Activated T-helper 9 cell treated with anti-CD3 and anti-CD28 coated beads, Interleukin-2, amount 50 U/mL, for 16 hours (primary cell): ENCODE results near the gene ADGRF1.
"Not testable (repeated sequence)": the region's sequence is repeated elsewhere in the genome, so short reads cannot be mapped to it uniquely, and the experiment has no call there.

Experiments used
- DNase-seq: peaks from one replicate; pipeline ENCODE4 v3.0.0-alpha.2; 2020; ENCODE audit warnings: low read depth

ADGRF1 gene

DNA sequence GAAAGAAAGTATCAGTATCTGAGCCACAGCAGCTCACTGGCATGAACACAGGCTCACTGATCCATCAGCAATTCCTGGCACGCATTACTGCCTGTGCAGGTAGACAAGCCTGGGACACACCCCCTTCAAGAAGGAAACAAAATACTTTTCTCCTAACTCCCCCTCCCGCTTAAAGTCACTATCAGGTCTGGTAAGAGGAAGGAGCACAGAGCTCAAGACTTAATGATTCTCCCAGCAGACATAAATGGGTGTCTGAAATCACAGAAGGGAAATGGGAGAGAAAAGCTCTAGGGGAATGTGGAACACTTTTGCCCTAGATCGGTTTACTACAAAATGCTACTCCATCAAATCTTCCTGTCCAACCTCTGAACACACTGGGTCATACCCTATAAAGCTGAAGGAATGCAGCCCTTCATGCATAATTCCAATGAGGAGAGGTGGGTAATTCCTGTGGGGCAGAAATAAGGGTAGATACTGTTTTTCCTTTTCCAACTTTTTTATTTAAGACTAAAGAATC lies at the start of gene ADGRF1:
ADGRF1 (minus strand) TSS at position 58 of the 517 bp plus-strand sequence. CDS start 13,271 bp downstream, outside the sequence.
- DNase-seq = no peak

DNA sequence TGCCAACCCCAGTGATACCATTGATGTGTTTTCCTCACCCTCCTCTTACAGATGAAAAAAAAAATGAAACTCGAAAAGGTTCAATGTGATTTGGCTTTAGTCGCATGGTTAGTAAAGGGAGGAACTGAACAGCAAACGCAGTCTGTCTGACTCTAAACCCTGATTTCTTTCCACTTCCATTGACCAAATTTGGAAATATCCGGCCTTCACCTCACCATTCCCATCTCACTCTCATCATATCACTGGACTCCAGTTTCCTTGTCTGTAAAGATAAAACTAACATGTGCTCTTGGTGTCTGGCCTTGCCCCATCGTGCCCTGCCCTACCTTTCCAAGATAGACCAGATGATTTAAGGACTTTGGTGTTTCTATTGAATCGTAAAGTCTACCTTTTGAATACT lies 48.7 kb upstream of the ADGRF1 start:
- DNase-seq = no peak

DNA sequence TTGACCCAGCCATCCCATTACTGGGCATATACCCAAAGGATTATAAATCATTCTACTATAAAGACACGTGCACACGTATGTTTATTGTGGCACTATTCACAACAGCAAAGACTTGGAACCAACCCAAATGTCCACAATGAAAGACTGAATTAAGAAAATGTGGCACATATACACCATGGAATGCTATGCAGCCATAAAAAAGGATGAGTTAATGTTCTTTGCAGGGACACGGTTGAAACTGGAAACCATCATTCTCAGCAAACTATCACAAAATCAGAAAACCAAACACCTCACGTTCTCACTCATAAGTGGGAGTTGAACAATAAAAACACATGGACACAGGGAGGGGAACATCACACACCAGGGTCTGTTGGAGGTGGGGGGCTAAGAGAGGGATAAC lies 47.3 kb upstream of the ADGRF1 start:
- DNase-seq = not testable (repeated sequence)

DNA sequence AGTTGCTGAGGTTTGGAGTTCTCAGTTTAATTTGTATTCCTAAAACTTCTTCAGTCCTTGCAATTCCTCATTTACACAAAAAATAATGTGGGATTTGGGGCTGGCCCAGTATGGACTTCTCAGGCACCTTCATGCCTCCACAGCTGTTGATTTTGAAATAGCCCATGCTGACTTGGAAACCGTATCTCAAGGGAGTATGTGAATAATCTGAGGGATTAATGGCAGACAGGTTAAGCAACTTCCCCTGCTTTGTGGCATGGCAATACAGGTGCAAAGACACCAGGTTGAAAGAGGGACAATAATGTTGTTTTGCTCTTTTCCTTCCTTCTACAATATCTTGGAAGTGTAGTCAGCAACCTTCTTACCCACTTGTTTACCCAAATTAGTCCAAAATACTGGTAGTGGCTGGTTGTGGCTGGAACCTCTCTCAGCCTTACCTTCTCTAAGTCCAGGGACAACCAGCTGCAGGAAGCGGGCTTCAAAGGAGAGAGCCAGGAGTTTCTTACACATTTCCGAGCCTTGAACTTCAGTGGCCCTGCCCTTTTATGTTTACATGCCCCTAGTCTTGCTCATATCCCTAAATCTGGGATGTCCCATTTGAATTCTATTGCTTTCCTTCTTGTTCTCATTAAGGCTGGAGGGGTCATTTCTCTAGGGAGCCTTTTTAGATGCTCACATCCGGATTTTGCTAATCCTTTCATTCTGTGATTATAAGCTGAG lies 44.1 kb upstream of the ADGRF1 start:
- no peak for DNase-seq

DNA sequence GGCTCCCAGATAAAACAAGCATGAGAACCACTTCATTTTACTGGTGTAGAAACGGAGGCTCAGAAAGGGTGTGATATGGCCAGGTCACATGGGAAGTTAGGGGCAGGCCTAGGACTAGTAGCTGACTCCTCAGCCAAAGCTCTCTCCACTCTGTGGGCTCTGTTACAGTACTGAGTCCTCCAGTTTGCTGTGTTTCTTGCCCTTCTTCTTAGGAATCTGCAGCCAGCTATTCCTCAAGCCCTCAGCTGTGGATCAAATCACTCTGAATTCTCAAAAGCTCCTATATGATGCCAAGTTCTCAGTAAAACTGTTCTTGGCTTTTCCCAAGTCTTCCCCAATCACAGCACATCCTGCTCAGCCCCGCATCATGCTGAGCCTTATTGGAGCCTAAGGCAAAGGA lies 42.5 kb upstream of the ADGRF1 start:
- no peak for DNase-seq

DNA sequence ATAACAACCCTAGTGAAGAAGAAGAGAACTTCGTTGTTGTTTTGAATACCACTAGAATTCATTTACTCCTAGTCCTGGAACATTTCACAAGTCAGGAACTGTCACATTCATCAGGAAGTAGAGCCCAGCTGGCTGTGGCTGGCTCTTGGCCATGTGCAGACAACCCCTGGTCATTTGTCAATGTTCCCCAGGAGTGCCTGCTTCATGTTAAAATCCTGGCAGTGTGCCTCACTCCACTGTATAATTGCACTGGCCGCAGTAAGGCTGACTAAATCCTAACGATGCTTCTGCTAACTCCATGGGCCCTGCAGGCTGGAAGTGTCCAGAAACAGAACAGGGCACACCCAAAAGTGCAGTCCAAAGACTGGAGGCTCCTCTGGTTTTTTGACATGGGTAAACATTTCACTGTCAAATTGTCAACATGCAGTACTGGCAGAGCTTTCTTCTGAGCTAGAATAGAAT lies 41.5 kb upstream of the ADGRF1 start:
- no peak for DNase-seq

DNA sequence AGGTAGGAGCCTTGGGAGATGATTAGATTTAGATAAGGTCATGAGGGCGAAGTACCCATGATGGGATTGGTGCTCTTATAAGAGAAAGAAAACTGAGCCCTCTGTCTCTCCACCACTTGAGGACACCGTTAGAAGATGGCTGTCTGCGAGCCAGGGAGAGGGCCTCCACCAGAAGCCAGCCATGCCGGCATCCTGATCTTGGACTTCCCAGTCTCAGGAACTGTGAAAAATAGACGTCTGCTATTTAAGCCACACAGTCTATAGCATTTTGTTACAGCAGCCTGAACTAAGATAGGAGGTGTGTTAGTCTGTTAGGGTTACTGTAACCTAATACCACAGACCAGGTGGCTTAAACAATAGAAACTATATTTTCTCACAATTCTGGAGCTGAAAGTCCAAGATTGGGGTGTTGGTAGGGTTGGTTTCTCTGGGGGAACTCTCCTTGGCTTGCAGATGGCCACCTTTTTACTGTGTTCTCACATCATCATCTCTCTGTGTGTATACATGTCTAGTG lies 38.0 kb upstream of the ADGRF1 start:
- no peak for DNase-seq

DNA sequence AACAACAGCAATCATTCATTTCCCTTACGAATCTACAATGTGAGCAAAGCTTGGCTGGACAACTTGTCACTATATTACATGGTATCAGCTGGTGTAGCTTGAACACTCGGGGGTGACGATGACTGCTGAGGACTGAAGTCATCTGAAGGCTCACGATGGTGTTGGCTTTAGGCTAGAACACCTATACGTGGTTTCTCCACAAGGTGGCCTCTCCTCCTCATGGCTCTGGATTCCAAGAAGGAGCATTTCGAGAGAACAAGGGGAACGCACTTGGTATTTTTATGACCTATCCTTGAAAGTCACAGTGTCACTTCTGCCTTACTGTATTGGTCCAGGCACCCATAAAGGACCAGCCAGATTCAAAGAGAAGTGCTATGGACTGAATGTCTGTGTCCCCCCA lies 37.5 kb upstream of the ADGRF1 start:
- no peak for DNase-seq

DNA sequence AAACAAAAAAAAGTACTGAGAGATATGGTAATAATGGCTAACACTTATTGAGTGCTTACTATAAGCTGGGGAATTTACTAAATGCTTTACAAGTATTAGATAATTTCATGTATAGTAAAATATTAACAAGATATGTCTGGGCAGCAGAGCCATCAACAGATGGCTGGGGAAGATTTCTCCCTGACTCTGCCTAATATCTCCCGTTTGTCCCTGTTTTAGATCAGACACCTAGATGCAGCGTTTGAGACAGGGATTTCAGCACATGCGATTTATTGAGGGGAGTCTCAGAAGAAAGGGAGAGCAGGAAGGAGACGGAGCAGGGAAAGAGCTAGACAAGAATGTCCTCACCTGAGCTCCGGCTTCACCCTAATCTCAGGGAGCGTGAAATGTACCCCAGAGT lies 36.9 kb upstream of the ADGRF1 start:
- no peak for DNase-seq

DNA sequence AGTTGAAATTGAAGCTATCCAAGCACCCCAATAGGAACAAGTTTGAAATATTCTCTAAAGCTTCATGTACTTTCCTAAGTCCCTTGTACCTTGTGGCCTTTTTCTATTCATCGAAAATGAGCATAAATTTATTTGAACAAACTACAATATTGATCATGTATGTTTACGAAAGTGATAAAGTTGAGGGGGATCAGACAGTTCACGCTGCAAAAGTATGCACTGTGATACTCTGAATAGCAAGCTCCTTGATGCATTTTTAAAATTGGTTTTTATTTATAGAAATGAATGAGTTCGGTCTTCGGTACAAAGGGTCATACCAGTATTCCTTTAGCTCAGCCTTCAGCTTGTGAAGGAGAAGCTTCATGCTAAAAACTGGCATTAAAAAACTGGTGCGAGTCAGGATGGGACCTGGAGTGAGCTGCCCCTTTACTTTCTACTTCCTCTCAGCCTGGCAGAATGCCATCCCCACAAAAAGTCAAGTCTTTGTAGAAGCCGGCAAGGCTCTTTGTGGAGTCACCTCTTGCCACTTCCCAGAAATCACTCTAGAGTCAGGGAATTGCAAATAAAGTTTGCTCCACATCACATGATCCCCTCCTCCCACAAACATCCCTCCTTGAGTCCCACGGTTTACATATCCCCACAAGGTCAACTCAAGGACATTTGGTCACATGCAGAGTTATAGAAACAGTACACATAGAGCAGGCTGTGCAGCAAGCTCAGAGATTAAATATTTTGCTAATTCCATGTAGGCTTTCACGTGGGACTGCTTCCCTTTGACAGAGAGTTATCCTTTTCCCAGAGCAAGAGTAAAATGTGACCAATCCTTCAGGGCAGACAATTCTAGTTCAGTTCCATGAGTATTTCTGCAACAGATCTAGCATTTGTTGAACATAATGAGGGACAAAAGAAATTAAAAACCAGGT lies 34.6 kb upstream of the ADGRF1 start:
- DNase-seq = no peak

DNA sequence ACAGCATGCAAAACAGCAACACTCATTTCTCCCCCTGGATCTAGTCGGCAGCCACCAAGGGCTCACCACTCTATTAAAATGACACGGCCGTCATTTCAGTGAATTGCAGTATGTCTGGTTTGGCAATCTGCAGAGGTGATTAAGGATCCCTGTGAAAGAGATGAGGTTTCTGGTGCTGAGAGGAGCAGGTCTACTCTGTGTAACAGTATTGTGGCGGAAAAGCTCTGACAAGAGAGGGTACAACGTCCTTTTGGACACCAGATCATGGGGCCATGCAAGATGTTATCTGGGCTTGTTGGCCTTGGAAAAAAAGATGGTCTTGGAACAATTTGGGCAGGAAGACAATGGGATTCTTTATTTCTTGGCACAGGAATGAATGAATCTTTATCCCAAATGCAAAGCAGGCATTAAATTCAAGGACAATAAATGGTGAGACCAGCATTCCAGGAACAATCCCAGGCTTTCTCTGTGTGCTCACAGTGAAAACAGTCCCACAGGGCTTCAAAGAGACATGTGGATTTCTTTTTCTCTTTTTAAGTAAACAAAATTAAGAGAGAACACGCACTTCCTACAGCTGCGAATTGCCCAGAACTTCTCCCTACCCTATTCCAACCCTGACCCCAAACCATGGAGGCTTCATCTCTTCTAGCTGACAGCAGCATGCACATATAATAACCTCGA lies 33.7 kb upstream of the ADGRF1 start:
- no peak for DNase-seq

DNA sequence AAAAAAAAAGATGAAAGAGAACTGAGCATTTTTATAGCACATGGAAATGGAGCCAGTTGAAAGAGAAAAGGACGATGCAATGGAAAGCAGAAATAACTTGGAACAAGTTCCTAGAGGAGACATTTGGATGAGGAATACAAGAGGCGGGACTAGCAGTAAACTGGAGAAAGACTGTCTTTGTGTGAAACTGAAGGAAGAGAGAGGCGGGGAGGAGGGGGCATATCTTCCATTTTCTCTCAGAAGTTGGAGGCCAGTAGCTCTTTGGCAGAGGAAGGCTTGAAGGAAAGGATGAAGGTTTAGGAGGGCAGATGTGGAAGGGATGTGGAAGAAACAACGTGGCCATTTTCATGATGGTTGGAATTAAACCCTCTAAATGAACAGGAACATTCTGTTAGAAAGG lies 33.0 kb upstream of the ADGRF1 start:
- no peak for DNase-seq

DNA sequence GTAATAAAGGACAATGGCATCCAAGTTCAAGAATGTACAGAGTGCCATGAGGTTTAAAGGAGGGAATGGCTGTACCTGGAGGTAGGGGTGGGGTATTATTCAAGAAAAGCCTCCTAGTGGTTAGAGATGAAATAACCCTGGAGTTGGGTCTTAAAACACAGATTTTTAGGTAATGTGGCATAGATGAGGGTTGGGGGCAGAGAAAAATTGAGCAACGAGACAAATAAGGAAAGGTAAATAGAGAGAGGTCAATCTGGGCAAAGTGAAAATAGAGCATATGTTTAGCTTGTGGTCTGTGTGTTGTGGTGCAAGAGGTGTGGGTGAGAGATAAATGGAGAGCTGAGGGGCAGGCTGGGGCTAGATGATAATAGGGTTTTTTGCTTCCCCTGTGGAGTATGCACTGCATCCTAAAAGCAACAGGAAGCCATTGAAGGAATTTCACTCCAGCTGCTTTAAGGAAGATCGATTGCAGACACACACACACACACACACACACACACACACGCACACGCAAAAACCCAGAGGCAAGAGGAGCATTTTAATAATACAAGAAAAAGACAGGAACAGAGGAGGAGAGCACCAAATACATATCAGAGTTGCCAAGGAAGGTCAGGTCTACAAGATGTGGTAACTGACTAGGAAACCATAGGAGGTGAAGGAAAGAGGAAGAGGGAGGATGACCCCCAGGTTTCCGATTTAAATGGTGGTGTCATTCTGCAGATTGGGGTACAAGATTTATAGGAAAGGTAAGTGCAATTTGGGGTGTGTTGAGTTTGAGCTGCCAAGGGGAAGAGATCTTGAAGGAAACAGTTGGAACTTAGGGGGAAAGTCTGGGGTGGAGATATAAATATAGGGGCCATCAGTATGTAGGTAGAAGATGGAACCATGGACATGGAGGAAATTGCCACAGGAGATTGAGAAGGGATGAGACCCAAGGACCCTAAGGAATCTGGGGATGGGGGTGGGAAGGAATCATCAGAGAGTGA lies 31.3 kb upstream of the ADGRF1 start:
- DNase-seq = no peak

DNA sequence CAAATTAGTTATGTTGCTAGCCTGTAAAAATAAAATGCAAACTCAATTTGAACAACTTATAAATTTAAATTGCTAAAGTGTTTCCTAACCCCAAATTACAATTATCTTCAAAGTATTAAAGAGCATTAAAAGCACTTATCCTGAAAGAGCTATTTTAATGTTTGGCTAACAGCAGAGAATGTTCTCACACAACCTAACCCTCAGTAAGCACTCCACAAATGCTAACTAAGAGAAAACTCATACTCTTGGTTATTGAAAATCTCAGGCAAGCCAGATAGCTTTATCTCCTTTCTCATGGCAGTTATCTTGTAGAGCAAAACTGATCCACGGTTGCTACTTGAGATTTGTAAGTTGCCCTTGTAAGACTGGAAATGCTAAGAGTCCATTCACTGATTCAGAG lies 30.5 kb upstream of the ADGRF1 start:
- DNase-seq = no peak

DNA sequence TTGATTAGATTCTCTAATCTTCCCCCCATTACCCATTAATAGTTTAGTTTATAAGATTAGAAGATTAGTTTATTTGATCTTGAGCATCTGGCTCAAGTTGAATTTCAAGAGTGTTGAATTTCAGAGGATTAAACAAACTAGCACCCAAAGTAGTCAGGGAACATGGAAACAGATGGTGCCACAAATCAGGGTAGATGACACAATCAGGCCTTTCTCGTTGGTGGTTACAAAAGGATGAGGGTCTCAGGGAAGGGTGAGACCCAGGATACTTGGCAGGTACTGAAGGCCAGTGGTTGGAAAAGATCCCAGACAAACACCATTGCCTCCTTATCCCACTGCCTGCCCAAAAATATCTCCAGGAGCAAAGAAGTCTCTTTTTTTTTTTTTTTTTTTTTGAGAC lies 29.5 kb upstream of the ADGRF1 start:
- no peak for DNase-seq

DNA sequence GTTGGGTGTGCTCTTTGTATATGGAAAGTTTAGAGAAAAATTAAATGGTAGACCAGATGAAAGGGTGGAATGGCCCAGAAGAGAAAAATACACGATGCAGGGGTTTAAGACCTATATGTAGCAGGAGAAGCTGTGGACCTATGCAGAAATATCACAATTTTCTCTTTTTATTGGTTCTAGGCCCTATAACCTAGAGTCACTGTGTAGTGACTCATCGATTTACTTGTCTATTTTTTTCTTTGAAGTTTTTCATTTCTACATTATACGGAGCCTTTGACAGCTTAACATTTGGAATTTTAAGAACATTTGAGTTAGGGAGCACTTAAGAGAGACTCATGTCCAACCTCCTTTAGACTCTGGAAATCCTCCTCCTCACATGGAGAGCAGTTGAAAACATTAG lies 28.3 kb upstream of the ADGRF1 start:
- DNase-seq = no peak

DNA sequence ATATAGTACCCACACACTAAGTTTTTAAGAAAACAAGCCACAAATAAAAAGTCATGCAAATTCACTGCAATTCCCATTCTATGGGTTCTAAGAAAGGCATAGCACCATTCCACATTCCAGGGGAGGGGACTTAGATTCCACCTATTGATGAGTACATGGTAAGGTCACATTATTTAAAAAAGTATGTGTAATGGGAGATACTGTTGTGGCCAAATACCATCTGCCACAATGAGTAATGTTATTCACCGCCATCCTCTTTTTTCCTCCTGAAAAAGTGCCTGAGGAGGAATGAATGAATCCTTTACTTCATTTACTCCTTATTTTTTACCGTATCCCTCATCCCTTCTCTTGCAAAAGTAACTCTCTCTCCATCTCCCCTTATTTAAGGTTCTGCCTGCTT lies 27.0 kb upstream of the ADGRF1 start:
- no peak for DNase-seq

DNA sequence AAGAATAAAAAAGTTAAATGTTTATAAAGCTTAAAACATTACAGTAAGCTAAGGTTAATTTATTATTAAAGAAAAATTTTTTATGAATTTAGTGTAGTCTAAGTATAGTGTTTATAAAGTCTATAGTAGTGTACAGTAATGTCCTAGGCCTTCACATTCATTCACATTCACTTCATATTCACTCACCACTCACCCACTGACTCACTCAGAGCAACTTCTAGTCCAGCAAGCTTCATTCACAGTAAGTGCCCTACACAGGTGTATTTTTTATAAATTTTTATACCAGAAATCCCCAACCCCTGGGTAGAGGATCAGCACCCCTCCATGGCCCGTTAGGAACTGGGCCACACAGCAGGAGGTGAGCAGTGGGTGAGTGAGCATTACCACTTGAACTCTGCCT lies 24.3 kb upstream of the ADGRF1 start:
- no peak for DNase-seq

DNA sequence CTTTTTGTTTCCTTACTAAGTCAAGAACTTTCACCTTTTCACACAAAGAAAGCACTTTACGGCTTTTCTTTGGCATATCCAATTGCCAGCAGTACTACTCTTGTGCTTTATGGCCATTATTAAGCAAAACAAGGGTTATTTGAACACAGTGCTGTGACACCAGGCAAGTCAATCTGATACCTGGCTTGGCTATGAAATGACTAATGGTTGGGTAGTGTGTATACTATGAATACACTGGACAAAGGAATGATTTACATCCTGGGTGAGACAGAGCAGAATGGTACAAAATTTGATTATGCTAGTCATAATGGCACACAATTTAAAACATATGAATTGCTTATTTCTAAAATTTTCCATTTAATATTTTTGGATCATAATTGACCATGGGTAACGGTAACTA lies 22.1 kb upstream of the ADGRF1 start:
- no peak for DNase-seq

DNA sequence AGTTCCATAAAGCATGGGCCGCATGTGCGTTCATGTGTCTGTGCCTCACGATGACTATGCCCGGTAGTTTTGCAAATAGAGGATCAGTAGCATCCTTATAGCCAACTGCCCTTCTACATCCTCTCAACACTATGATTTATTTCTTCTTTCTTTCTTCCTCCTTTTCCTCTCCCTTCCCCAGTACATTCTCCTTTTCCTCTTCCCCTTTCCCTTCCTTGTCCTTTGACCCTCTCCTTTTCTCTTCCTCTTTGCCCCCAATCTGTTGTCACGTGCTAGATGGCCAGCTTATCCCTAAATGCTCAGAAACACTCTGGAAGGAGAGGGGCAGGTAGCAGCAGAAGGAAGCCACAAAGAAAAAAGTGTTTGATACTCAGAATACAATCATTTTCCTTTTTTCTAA lies 20.2 kb upstream of the ADGRF1 start:
- no peak for DNase-seq
